ENCODE data around the gene ORMDL2. TPM values are rescaled to one million over a fixed set of nuclear protein-coding genes. Genes with fewer than 3 reads are reported as not detected.
A peak's percentile ranks its signal among the peaks of the same experiment; 100 is the strongest.

ORMDL2 gene
- total RNA-seq (2014; rRNA removed; shearing (Covaris generic)) = 22.5 and 48.2 TPM in 2 replicates

GRCh38 chr12:55817345-55818139, at the start of gene ORMDL2, which contains the start of gene SARNP:
Gene ORMDL2 (plus strand): TSS chr12:55818041. CDS start chr12:55819000, 959 bp downstream.
Gene SARNP (minus strand): TSS chr12:55817724. CDS start chr12:55817701, 23 bp downstream.
- DNase-seq (ENCODE audit: low read depth) = peak; percentile 99

GRCh38 chr12:55771736-55772135, 46.1 kb upstream of the ORMDL2 start:
- DNase-seq (ENCODE audit: low read depth) = no peak

DNA sequence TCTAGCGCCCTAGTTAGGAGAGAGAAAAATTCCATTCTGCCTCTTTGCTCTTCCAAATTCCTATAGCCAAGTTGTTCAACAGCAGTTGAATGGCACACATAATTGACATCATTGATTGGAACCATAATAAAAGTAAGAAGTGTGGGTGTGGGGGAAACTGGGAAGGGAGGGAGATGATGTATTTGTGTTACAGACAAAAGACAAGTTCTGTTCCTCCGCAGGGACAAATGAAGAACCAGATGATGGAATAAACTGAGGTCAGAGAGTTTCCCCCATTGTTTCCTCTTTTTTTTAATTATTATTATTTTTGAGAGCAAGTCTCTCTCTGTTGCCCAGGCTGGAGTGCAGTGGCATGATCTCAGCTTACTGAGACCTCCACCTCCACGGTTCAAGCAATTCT, 40.0 kb upstream of the ORMDL2 start:
- no peak for DNase-seq (ENCODE audit: low read depth)

GRCh38 chr12:55780685-55781084, 37.2 kb upstream of the ORMDL2 start:
- DNase-seq (ENCODE audit: low read depth) = peak; percentile 13

GRCh38 chr12:55788546-55788945, 29.3 kb upstream of the ORMDL2 start:
- no peak for DNase-seq (ENCODE audit: low read depth)

DNA sequence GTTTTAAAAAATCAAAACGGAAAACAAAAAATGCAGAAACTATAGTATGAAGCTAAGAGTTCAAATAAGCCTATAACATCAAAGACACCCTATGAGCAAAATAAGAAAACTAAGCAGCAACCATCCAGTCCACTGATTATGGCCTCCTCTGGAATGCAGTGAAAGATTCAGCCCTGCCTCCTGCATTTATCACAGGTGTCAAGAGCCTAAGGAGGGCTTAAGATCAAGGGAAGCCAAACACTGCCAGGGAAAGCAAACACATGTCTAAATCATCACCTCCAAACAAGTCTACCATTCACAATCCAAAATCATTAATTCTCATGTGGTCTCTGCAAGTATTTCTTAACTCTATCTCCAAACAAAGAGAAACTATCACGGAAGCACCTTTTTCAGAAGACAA, 28.7 kb upstream of the ORMDL2 start:
- no peak for DNase-seq (ENCODE audit: low read depth)

- no peak for DNase-seq (ENCODE audit: low read depth)
Observed at GRCh38 chr12:55789893-55790292, 27.9 kb upstream of the ORMDL2 start.

DNA sequence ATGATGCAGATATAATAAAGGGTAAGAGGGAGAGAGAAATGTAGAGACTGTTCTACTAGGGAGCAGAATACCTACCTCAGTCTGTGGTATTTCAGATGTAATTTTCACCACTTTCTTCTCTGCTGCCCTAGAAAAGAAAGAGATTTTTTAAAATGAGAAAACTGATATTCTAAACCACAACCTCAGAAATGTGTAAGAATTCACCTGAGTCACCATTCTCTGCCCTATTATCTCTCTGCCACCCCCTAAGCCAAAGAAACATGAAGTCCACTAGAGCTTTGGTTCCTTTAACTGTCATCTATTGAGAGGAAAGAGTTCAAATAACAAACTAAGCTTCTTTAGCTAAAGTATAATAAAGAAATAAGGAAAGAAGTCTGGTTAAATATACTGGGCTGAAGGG, 21.9 kb upstream of the ORMDL2 start:
- no peak for DNase-seq (ENCODE audit: low read depth)

DNA sequence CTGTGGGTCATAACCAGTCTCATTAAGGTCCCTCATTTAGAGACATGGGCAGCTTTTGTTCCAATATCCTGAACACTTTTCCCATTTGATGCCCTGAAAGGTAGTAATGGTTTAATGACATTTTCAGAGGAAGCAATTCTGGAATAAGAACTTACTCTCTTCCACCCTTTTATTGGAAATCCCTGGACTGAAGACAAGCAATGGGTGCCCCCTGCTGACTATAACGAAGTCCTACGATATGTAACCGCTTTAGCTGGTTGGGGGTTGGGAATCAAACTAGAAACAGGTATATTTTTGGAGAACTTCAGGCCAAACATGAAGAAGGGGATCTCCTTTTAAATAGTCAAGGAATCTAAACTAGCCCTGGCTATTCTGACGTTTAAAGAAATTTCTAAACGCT, 20.8 kb upstream of the ORMDL2 start:
- DNase-seq (ENCODE audit: low read depth) = peak; percentile 32

DNA sequence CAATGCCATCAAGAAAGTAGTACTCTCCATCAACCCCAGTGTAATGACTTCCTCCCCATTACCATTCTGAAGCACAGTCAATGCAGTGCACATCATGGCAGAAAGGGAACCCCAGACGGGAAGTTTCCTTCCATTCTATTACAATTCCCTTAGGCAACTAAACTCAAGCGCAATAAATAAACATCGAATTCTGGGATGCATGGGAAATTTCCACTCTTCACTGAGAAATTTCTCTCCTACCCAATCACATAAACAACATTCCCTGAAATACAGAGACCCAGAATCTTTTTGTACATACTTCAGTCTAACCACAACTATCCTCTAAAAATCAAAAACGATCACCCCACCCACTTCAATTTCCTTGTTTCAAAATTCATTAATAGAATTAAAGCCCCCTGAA, 20.3 kb upstream of the ORMDL2 start:
- DNase-seq (ENCODE audit: low read depth) = no peak

- no peak for DNase-seq (ENCODE audit: low read depth)
Observed at GRCh38 chr12:55806982-55807381, 10.9 kb upstream of the ORMDL2 start.

DNA sequence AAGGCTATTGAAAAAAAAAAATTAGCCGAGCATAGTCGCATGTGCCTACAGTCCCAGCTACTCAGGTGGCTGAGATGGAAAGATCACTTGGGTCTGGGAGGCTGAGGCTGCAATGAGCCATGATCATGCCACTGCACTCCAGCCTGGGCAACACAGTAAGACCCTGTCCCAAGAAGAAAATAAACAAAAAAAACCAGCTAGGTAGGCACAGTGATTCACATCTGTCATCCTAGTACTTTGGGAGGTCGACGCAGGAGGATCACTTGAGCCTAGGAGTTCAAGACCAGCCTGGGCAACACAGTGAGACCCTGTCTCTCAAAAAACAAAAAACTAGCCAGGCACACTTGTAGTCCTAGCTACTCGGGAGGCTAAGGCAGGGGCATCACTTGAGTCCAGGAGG, 8.6 kb upstream of the ORMDL2 start:
- DNase-seq (ENCODE audit: low read depth) = no peak

GRCh38 chr12:55812088-55812487, 5.8 kb upstream of the ORMDL2 start:
- DNase-seq (ENCODE audit: low read depth) = no peak

- DNase-seq (ENCODE audit: low read depth) = no peak
Observed at GRCh38 chr12:55814257-55814656, 3.6 kb upstream of the ORMDL2 start.

DNA sequence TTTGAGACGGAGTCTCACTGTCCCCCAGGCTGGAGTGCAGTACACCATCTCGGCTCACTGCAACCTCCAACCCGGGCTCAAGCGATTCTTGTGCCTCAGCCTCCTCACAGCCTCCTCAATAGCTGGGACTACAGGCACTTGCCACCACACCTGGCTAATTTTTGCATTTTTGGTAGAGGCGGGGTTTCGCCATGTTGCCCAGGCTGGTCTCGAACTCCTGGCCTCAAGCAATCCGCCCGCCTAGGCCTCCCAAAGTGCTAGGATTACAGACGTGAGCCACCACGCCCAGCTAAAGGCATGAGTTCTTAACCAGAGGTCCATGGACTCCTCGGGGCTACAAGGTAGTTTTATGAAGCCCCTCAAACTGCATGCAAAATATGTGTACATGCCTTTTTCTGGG, 2.4 kb upstream of the ORMDL2 start:
- no peak for DNase-seq (ENCODE audit: low read depth)

DNA sequence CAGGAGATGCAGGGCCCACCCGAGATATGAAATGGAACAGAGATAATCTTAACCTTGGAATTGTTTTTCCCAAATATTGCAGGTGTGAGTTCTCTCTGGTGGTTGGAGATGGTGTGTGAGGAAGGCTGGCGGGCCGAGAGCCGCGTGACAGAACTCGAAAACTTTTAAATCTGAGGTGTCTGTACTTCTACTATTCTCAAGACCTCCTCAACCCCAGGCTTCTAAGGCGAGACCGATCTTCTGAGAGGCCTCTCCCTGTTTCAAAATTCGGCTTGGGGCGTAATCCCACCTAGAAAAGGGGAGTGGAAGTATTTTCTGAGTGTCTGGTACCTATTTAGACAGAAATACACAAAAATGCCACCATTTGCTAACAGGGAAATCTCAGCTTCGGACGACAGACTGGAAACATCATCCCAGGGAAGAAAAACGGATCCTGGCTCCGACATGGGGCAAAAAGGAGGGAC, 928 bp upstream of the ORMDL2 start:
- peak; percentile 18 for DNase-seq (ENCODE audit: low read depth)

DNA sequence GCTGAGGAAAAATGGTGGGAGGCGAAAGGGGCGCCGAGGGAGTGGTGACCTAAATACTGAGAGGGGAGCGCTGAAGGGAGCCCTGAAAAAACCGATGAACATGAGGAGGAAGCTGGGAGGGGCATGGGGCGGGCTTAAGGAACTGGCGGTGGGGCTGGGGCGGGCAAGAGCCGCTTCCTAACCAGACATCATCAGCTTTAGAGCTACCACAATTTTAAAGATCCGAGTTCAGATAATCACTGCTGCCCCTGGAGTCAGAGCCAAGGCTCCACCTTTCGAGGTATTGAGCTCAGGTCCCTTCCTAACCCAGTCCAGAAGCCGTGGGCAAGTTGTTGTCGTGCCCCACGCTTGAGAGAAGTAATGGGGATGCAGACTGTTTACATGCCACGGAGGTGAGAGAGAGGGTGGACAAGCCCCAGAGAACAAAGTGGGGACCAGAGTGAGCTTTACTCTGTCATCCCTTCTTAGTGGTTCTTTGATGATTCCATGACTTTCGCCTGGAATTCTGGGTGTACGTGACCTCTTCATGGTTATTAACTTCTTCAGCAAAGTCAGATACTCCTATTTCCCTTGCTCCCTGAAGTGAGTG, 393 bp downstream of the ORMDL2 start:
- peak; percentile 31 for DNase-seq (ENCODE audit: low read depth)

GRCh38 chr12:55818886-55819285, 1.0 kb downstream of the ORMDL2 start:
- DNase-seq (ENCODE audit: low read depth) = no peak

GRCh38 chr12:55820679-55821078, 2.8 kb downstream of the ORMDL2 start:
- DNase-seq (ENCODE audit: low read depth) = peak; percentile 21

DNA sequence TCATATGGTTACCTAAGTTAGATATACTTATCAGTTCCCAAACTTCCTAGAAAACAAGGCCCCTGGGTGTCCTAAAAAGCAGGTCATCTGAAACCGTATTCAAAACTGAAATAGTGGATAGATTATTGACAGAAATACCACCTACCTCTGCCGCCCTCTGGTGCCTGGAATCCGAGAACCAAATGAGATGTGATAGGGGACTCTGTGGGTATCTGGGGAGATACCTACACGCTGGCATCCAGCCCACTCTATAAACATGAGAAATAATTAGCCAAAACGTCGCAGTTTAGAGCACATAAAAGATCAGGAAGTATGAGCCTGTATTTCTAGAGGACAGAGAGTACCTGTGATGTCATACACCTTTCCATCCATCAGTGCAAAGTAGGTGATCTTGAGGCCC, 4.4 kb downstream of the ORMDL2 start:
- DNase-seq (ENCODE audit: low read depth) = no peak

DNA sequence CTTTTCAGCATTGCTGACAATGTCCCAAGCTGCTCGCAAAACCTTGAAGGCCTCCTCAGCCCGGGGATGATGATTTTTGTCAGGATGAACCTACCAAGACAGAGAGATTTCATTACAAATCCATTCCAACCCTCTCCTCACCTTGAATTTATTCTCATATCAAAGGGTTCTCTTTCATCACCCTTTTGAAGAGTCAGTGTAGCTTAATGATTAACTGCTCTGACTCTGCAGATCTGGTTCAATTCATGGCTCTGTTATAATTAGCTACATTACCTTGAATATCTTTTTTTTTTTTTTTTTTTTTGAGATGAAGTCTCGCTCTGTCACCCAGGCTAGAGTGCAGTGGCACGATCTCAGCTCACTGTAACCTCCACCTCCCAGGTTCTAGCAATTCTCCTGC, 5.6 kb downstream of the ORMDL2 start:
- DNase-seq (ENCODE audit: low read depth) = no peak

DNA sequence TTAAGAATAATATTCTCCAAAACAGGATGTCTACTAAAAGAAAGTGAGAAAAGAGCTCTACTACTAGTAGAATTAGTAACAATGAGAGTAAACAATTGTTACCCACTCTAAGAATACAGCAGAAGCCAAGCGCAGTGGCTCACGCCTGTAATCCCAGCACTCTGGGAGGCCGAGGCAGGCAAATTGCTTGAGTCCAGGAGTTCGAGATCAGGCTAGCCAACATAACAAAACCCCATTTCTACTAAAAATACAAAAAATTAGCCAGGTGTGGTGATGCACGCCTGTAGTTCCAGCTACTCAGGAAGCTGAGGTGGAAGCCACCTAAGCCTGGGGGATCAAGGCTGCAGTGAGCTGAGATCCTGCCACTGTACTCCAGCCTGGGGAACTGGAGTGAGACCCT, 6.9 kb downstream of the ORMDL2 start:
- no peak for DNase-seq (ENCODE audit: low read depth)

GRCh38 chr12:55827806-55828205, 10.0 kb downstream of the ORMDL2 start:
- no peak for DNase-seq (ENCODE audit: low read depth)
